Right renal cortex interstitium (tissue), 3 donors: ENCODE data around the gene UBE4B. TPM values are rescaled to one million over a fixed set of nuclear protein-coding genes. Genes with fewer than 3 reads are reported as not detected.

ENCODE experiments used
- DNase-seq, 3 donors: peaks; one replicate each; pipeline ENCODE4 v3.0.0-alpha.2; 2013; ENCODE audit warnings: low read depth in 3 of 3, low spot score in 2 of 3
- polyA plus RNA-seq, 3 donors: library from polyadenylated mRNA; unstranded; fragments of 120-200 nt; gene quantifications; one replicate each; pipeline ENCODE4 v1.2.1, GENCODE V29; 2013; ENCODE audit not compliant: insufficient read length in 3 of 3

The UBE4B gene
- polyA plus RNA-seq, 3 donors, result 45.5 to 51.3 (median 49.9) TPM

- no peak for DNase-seq
These were observed 75.4 kb downstream of the UBE4B start for GRCh38 chr1:10108134-10108663.

- no peak for DNase-seq
These were observed 76.4 kb downstream of the UBE4B start for GRCh38 chr1:10108948-10109708.

GRCh38 chr1:10113501-10113900 is 80.7 kb downstream of the UBE4B start:
- no peak for DNase-seq

GRCh38 chr1:10114746-10115145 is 82.0 kb downstream of the UBE4B start:
- no peak for DNase-seq

GRCh38 chr1:10117132-10117531 is 84.4 kb downstream of the UBE4B start:
- DNase-seq, result no peak

- no peak for DNase-seq
These were observed 85.1 kb downstream of the UBE4B start for GRCh38 chr1:10117865-10118264.

- no peak for DNase-seq
These were observed 88.9 kb downstream of the UBE4B start for GRCh38 chr1:10121688-10122087.

GRCh38 chr1:10122926-10123325 is 90.2 kb downstream of the UBE4B start:
- DNase-seq, result no peak

- no peak for DNase-seq
These were observed 95.5 kb downstream of the UBE4B start for GRCh38 chr1:10128101-10128765.

GRCh38 chr1:10132316-10132715 is 99.6 kb downstream of the UBE4B start:
- no peak for DNase-seq

GRCh38 chr1:10132852-10133251 is 100.1 kb downstream of the UBE4B start:
- DNase-seq, result no peak

GRCh38 chr1:10140981-10141380 is 108.2 kb downstream of the UBE4B start:
- DNase-seq, result no peak

GRCh38 chr1:10143961-10144485 is 111.3 kb downstream of the UBE4B start:
- DNase-seq, result no peak

GRCh38 chr1:10146391-10146790 is 113.6 kb downstream of the UBE4B start:
- DNase-seq, result no peak

GRCh38 chr1:10149231-10149630 is 116.5 kb downstream of the UBE4B start:
- no peak for DNase-seq

GRCh38 chr1:10152709-10153284 is 120.0 kb downstream of the UBE4B start:
- no peak for DNase-seq

GRCh38 chr1:10155087-10155712 is 122.4 kb downstream of the UBE4B start:
- no peak for DNase-seq

GRCh38 chr1:10160173-10160572 is 127.4 kb downstream of the UBE4B start:
- no peak for DNase-seq

GRCh38 chr1:10160907-10161490 is 128.2 kb downstream of the UBE4B start:
- DNase-seq, result no peak

GRCh38 chr1:10161541-10162290 is 129.0 kb downstream of the UBE4B start:
- no peak for DNase-seq
